H9 (cell line): ENCODE measurements around the gene AHSP. TPM values are rescaled to one million over a fixed set of nuclear protein-coding genes. Genes with fewer than 3 reads are reported as not detected.

Experiments used
- DNase-seq: peaks from one replicate; pipeline ENCODE4 v3.0.0-alpha.2; 2017
- H2AFZ ChIP-seq: one replicate; pipeline ENCODE4 v1.6.1; 2013; ENCODE audit warnings: mild to moderate bottlenecking, low read length, control low read depth, moderate library complexity
- H2AK5ac ChIP-seq: 2 replicates; pipeline ENCODE4 v1.6.1; 2013; ENCODE audit warnings: low read length, control low read depth, mixed read lengths; ENCODE audit not compliant: insufficient read length
- H2BK120ac ChIP-seq: one replicate; pipeline ENCODE4 v1.6.1; 2013; ENCODE audit warnings: low read depth, mild to moderate bottlenecking, low read length, control low read depth, inconsistent platforms; ENCODE audit not compliant: poor library complexity, severe bottlenecking
- H2BK12ac ChIP-seq: 2 replicates; pipeline ENCODE4 v1.6.1; 2013; ENCODE audit warnings: low read length, control low read depth, mixed read lengths, low read depth; ENCODE audit not compliant: insufficient read length
- H2BK15ac ChIP-seq: 2 replicates; pipeline ENCODE4 v1.6.1; 2013; ENCODE audit warnings: low read depth, low read length, control low read depth
- H2BK20ac ChIP-seq: one replicate; pipeline ENCODE4 v1.6.1; 2013; ENCODE audit warnings: low read depth, mild to moderate bottlenecking, low read length, control low read depth, inconsistent platforms; ENCODE audit not compliant: poor library complexity, severe bottlenecking
- H2BK5ac ChIP-seq: 2 replicates; pipeline ENCODE4 v1.6.1; 2013; ENCODE audit warnings: low read length, control low read depth, mixed read lengths; ENCODE audit not compliant: insufficient read length
- H3K14ac ChIP-seq: 2 replicates; pipeline ENCODE4 v1.6.1; 2013; ENCODE audit warnings: low read length, control low read depth; ENCODE audit not compliant: insufficient read depth
- H3K18ac ChIP-seq: 2 replicates; pipeline ENCODE4 v1.6.1; 2013; ENCODE audit warnings: low read depth, mild to moderate bottlenecking, mixed read lengths, low read length, control low read depth; ENCODE audit not compliant: insufficient read length
- H3K23ac ChIP-seq: 2 replicates; pipeline ENCODE4 v1.6.1; 2013; ENCODE audit warnings: low read length, control low read depth, mixed read lengths, low read depth; ENCODE audit not compliant: insufficient read length
- H3K23me2 ChIP-seq: 2 replicates; pipeline ENCODE4 v1.6.1; 2013; ENCODE audit warnings: low read depth, mild to moderate bottlenecking, mixed read lengths, low read length, control low read depth; ENCODE audit not compliant: insufficient read length, poor library complexity, severe bottlenecking
- H3K27ac ChIP-seq: 2 replicates; pipeline ENCODE4 v1.5.1; 2013; ENCODE audit warnings: low read length, control low read depth, mixed read lengths, low read depth; ENCODE audit not compliant: insufficient read length
- H3K27me3 ChIP-seq: 2 replicates; pipeline ENCODE4 v1.6.1; 2013; ENCODE audit warnings: low read length, control low read depth, inconsistent platforms; ENCODE audit not compliant: insufficient read depth
- H3K4ac ChIP-seq: 2 replicates; pipeline ENCODE4 v1.6.1; 2013; ENCODE audit warnings: low read depth, mild to moderate bottlenecking, control low read depth, inconsistent platforms, low read length, moderate library complexity
- H3K4me1 ChIP-seq: 2 replicates; pipeline ENCODE4 v1.6.1; 2013; ENCODE audit warnings: low read length, control low read depth, inconsistent platforms; ENCODE audit not compliant: insufficient read depth
- H3K4me2 ChIP-seq: 2 replicates; pipeline ENCODE4 v1.6.1; 2013; ENCODE audit warnings: low read length, control low read depth, mixed read lengths; ENCODE audit not compliant: insufficient read length, insufficient read depth
- H3K56ac ChIP-seq: 2 replicates; pipeline ENCODE4 v1.6.1; 2013; ENCODE audit warnings: low read depth, mild to moderate bottlenecking, mixed read lengths, low read length, control low read depth; ENCODE audit not compliant: insufficient read length
- H3K79me1 ChIP-seq: 2 replicates; pipeline ENCODE4 v1.6.1; 2013; ENCODE audit warnings: low read depth, mild to moderate bottlenecking, moderate library complexity, low read length, control low read depth, inconsistent platforms; ENCODE audit not compliant: insufficient read depth, poor library complexity, severe bottlenecking
- H3K79me2 ChIP-seq: 2 replicates; pipeline ENCODE4 v1.6.1; 2013; ENCODE audit warnings: low read length, control low read depth, inconsistent platforms; ENCODE audit not compliant: insufficient read depth
- H3K9ac ChIP-seq: 2 replicates; pipeline ENCODE4 v1.6.1; 2013; ENCODE audit warnings: low read length, control low read depth, mixed read lengths; ENCODE audit not compliant: insufficient read length; ENCODE audit errors: extremely low read depth
- H3K9me3 ChIP-seq: one replicate; pipeline ENCODE4 v1.6.1; 2013; ENCODE audit warnings: low read depth, low read length, inconsistent platforms; ENCODE audit not compliant: control insufficient read depth
- H3T11ph ChIP-seq: one replicate; pipeline ENCODE4 v1.6.1; 2013; ENCODE audit warnings: mild to moderate bottlenecking, low read length, control low read depth, inconsistent platforms
- H4K20me1 ChIP-seq: one replicate; pipeline ENCODE4 v1.6.1; 2013; ENCODE audit not compliant: control insufficient read depth, insufficient read length, insufficient read depth
- H4K5ac ChIP-seq: 2 replicates; pipeline ENCODE4 v1.6.1; 2013; ENCODE audit warnings: low read depth, mild to moderate bottlenecking, mixed read lengths, low read length, control low read depth; ENCODE audit not compliant: insufficient read length
- H4K8ac ChIP-seq: replicated peaks from 2 replicates; pipeline ENCODE4 v1.6.1; 2013; ENCODE audit warnings: low read length, control low read depth, mixed read lengths, low read depth; ENCODE audit not compliant: insufficient read length
- H4K91ac ChIP-seq: 2 replicates; pipeline ENCODE4 v1.6.1; 2013; ENCODE audit warnings: low read depth, mild to moderate bottlenecking, moderate library complexity, mixed read lengths, low read length, control low read depth; ENCODE audit not compliant: insufficient read length
- H3K27ac Mint-ChIP-seq, 3 experiments: 2 replicates in 2 of 3; 3 replicates in 1 of 3; pipeline ENCODE4 v1.8.0; 2020 to 2021; ENCODE audit warnings: mixed read lengths in 3 of 3, mild to moderate bottlenecking in 1 of 3, moderate library complexity in 1 of 3
- H3K27me3 Mint-ChIP-seq: 2 replicates; pipeline ENCODE4 v1.8.0; 2021; ENCODE audit warnings: low read depth, mild to moderate bottlenecking, moderate library complexity, mixed read lengths
- H3K36me3 Mint-ChIP-seq, 3 experiments: 2 replicates in 2 of 3; 3 replicates in 1 of 3; pipeline ENCODE4 v1.8.0; 2020 to 2021; ENCODE audit warnings: low read depth in 3 of 3, mixed read lengths in 3 of 3; ENCODE audit not compliant: insufficient read depth in 1 of 3
- H3K4me1 Mint-ChIP-seq, 2 experiments: 2 replicates each; pipeline ENCODE4 v1.8.0; 2020; ENCODE audit warnings: mixed read lengths in 2 of 2
- H3K4me3 Mint-ChIP-seq, 2 experiments: 2 replicates in 1 of 2; 3 replicates in 1 of 2; pipeline ENCODE4 v1.8.0; 2020 to 2021; ENCODE audit warnings: mild to moderate bottlenecking in 2 of 2, mixed read lengths in 2 of 2, moderate library complexity in 1 of 2
- H3K9me3 Mint-ChIP-seq, 2 experiments: 2 replicates in 1 of 2; 3 replicates in 1 of 2; pipeline ENCODE4 v1.8.0; 2020; ENCODE audit warnings: mild to moderate bottlenecking in 2 of 2, mixed read lengths in 2 of 2, moderate library complexity in 1 of 2
- WGBS: extraction: QIAGEN DNeasy Blood & Tissue Kit; methylation state at CpG from one replicate; pipeline ENCODE4 v1.1.7; 2013; ENCODE audit warnings: missing lambda C conversion rate, low lambda C conversion rate, mixed read lengths; ENCODE audit not compliant: insufficient read length; ENCODE audit errors: extremely low coverage; 5-methylcytosine and 5-hydroxymethylcytosine counted together
- total RNA-seq: library from RNA; stranded (reverse); gene quantifications from 2 replicates; pipeline ENCODE4 v1.2.1, GENCODE V29; 2021
- TF ChIP-seq, protein P1 (sequence below): fragments of 200-600 bp; sonication (generic); conservative IDR thresholded peaks from 3 replicates; pipeline ENCODE4 v1.8.0; 2021; ENCODE audit warnings: antibody characterized with exemption, mild to moderate bottlenecking

AHSP gene
- total RNA-seq, 1 experiment from 2014 or later = not detected

DNA sequence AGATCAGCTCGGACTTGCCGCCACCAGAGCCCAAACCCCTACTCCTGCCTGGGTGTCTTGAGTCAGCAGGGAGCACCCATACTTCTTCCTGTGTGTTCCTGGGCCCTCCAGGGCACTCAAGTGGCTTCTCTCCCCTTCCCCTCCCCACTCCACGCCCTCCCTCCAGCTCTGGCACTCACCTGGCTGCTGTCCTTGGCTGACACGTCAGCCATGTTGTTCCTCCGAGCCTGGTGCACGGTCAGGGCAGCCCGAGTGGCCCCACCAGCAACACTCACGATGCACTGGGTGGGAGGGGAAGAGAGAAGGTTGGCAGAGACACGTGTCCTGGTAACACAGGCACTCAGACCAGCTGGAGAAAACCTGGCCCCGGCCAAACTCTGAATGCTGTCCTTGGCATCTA is 31.0 kb upstream of the AHSP start:
- H3K27me3 ChIP-seq = no peaks in the 10 kb centered on the region
- WGBS = no CpG with 5 or more reads among the region's 10 CpGs

More for the DNA sequence above, 31.0 kb upstream of the AHSP start:
- Histone ChIP-seq H4K20me1 (no peaks in the 10 kb centered on the region), H2BK20ac (no peak overlapping the region), H3K14ac (no peak overlapping the region), H4K91ac (no peak overlapping the region), H2AK5ac (no peak overlapping the region), H3K9me3 (no peaks in the 10 kb centered on the region), H3K23ac (no peak overlapping the region), H3K23me2 (no peaks in the 10 kb centered on the region), H2AFZ (no peak overlapping the region), H2BK5ac (no peak overlapping the region), H3K18ac (no peak overlapping the region), H3K27ac (no peak overlapping the region), H4K8ac (no peak overlapping the region), H3K4ac (no peak overlapping the region), H4K5ac (no peak overlapping the region), H2BK12ac (no peak overlapping the region), H3T11ph (no peak overlapping the region), H2BK120ac (no peak overlapping the region), H3K79me2 (no peaks in the 10 kb centered on the region), H3K4me2 (no peak overlapping the region), H3K79me1 (no peaks in the 10 kb centered on the region), H3K9ac (no peak overlapping the region), H3K56ac (no peak overlapping the region), H3K4me1 (0 out of 2 replicates have a peak, but pooled peaks cover under 1% of the 10 kb centered on the region), H2BK15ac (no peak overlapping the region)
- no peak for DNase-seq
- H3K27ac Mint-ChIP-seq = peak overlapping the region in 1 of 3 experiments; percentile 44; a peak in 1 of 7 replicates
- H3K4me1 Mint-ChIP-seq = peaks cover 6% of the 10 kb centered on the region in 2 experiments
- TF ChIP-seq, protein P1, sequence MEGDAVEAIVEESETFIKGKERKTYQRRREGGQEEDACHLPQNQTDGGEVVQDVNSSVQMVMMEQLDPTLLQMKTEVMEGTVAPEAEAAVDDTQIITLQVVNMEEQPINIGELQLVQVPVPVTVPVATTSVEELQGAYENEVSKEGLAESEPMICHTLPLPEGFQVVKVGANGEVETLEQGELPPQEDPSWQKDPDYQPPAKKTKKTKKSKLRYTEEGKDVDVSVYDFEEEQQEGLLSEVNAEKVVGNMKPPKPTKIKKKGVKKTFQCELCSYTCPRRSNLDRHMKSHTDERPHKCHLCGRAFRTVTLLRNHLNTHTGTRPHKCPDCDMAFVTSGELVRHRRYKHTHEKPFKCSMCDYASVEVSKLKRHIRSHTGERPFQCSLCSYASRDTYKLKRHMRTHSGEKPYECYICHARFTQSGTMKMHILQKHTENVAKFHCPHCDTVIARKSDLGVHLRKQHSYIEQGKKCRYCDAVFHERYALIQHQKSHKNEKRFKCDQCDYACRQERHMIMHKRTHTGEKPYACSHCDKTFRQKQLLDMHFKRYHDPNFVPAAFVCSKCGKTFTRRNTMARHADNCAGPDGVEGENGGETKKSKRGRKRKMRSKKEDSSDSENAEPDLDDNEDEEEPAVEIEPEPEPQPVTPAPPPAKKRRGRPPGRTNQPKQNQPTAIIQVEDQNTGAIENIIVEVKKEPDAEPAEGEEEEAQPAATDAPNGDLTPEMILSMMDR = no peak
- no peaks in the 10 kb centered on the region for H3K27me3 Mint-ChIP-seq
- peaks cover 11 to 61% (median 38%) of the 10 kb centered on the region in 3 experiments for H3K36me3 Mint-ChIP-seq
- H3K4me3 Mint-ChIP-seq = no peak overlapping the region
- no peaks in the 10 kb centered on the region for H3K9me3 Mint-ChIP-seq
